Panc1 (cell line): ENCODE data around the gene RER1.

Experiments used
- CTCF ChIP-seq: fragments of 450-650 bp; IDR thresholded peaks from 2 replicates; pipeline ENCODE4 v1.5.1; 2017; ENCODE audit warnings: mild to moderate bottlenecking
- REST ChIP-seq, 2 experiments: IDR thresholded peaks; 2 replicates each; pipeline ENCODE4 v1.6.1; 2011 to 2012; ENCODE audit warnings: low read depth in 2 of 2, control low read depth in 1 of 2, low read length in 1 of 2, mild to moderate bottlenecking in 1 of 2, moderate library complexity in 1 of 2; ENCODE audit not compliant: insufficient read depth in 1 of 2
- TCF7L2 ChIP-seq: IDR thresholded peaks from 2 replicates; pipeline ENCODE4 v1.6.1; 2011; ENCODE audit warnings: mild to moderate bottlenecking, low read depth, low read length, inconsistent platforms

GRCh38 chr1:2342384-2343022, 49.1 kb upstream of the RER1 start:
- no peak for TF ChIP-seq CTCF
- no peak for TF ChIP-seq REST (IDR thresholded peaks at IDR 0.05; ENCODE audit: insufficient read depth in 1 of 2, low read depth in 2 of 2, low read length in 1 of 2)
- TF ChIP-seq TCF7L2, result no peak
